Limb (tissue), 2 donors: ENCODE measurements around the gene THAP8.
"Not testable (repeated sequence)": the region's sequence is repeated elsewhere in the genome, so short reads cannot be mapped to it uniquely, and the experiment has no call there.

Source experiments
- DNase-seq, 2 donors: peaks; one replicate each; pipeline ENCODE4 v3.0.0-alpha.2; 2016; ENCODE audit errors: extremely low spot score in 2 of 2

The THAP8 gene

DNA sequence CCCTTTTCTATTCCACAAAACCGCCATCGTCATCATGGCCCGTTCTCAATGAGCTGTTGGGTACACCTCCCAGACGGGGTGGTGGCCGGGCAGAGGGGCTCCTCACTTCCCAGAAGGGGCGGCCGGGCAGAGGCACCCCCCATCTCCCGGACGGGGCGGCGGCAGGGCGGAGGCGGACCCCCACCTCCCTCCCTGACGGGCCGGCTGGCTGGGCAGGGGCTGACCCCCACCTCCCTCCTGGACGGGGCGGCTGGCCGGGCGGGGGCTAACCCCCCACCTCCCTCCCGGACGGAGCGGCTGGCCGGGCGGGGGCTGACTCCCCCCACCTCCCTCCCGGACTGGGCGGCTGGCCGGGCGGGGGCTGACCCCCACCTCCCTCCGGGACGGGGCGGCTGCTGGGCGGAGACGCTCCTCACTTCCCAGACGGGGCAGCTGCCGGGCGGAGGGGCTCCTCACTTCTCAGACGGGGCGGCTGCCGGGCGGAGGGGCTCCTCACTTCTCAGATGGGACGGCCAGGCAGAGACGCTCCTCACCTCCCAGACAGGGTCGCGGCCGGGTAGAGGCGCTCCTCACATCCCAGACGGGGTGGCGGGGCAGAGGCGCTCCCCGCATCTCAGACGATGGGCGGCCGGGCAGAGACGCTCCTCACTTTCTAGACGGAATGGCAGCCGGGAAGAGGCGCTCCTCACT is 14.9 kb upstream of the THAP8 start:
- not testable (repeated sequence) for DNase-seq

DNA sequence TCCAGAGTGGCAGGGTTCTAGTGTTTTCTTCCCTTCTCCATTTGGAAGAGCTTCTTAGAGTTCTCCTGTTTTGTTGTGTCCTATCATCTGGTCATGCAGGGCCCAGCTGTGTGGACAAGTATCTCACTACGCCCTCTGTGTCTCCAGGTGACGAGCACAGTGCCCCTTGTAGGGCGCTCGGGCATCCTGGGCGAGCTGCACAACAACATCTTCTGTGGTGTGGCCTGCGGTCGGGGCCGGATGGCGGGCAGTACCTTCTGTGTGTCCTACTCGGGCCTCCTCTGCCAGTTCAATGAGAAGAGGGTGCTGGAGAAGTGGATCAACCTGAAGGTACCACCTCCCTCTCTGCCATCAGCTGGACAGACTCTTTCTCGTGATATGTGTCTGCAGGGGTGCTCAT is 13.6 kb upstream of the THAP8 start:
- no peak for DNase-seq

DNA sequence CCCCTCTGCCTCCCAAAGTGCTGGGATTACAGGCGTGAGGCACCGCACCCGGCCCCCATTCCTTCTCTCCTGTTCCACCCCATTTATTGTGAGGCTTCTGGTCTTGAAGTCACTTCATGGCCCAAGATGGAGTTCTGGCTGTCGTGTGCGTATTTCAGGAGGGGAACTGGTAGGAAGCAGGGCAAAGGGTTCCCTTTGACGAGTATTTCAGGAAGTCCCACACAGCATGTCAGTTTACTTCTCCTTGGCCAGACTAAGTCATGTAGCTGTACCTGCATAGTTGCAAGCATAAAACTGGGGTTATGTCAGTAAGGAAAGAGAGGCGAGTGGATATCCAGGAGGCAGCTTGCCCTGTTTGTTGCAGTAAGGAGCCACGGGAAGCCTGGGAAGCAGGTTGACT is 10.7 kb upstream of the THAP8 start:
- DNase-seq: no peak

DNA sequence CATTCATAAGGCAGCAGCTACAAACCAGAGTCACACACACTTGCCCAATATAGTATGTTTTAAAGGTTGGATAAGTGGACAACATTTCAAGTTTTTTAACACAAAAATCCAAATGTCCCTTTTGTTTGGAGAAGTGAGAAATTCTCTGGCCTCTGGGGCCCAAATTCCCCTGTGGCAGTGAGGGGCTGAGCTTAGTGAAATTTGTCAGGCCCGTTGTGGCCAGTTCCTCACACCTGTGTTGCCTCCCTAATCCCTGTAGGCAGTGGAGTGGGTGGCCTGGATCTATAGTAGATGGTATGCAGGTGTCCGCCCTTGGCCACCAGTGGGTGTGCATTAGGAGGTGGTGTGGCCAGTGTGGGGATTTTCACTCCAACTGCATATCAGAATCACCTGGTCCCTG is 7.3 kb upstream of the THAP8 start:
- DNase-seq: no peak

DNA sequence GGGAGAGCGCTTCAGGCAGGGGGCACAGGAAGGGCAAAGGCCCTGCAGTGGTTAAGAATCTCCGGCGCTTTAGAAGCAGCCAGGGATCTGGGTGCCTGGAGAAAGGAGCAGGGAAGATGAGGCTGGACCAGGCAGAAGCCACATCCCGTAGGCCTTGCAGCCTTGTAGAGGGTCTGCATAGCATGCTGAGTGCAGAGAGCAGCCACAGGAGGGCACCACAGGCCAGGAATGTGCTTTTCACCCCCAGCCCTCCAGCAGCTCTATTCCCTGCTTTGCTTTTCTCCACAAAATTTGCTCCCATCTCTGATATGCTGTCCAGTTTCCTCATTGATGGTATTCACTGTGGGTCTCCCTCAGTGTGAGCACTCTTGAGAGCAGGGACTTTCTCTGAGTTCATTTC is 6.3 kb upstream of the THAP8 start:
- no peak for DNase-seq

DNA sequence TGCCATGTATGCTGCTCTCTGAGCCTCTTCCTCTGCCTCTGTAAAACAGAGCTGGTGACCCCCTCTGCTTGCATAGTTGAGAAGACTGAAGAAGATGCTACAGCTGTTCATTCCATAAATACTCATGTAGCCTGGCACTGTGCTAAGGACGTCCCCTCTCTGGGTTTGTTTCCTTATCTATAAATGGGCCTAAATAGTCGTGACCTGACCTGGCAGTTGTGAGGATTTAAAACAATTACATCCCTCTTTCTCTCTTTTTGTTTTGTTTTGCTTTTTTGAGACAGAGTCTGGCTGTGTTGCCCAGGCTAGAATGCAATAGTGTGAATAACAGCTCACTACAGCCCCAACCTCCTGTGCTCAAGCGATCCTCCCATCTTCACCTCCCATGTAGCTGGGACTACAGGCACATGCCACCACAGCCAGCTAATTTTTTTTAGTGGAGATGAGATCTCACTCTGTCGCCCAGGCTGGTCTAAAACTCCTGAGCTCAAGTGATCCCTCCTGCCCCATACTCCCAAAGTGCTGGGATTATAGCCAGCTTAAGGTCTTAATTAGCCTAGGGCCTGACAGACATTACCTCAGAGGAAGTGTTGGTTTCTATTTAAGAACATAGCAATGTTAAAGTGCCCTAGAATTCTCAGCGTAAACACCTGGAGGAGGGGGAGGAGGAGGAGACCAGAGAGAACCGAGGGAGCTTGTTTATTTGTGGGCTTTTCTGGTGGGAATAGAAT is 5.3 kb upstream of the THAP8 start:
- no peak for DNase-seq

DNA sequence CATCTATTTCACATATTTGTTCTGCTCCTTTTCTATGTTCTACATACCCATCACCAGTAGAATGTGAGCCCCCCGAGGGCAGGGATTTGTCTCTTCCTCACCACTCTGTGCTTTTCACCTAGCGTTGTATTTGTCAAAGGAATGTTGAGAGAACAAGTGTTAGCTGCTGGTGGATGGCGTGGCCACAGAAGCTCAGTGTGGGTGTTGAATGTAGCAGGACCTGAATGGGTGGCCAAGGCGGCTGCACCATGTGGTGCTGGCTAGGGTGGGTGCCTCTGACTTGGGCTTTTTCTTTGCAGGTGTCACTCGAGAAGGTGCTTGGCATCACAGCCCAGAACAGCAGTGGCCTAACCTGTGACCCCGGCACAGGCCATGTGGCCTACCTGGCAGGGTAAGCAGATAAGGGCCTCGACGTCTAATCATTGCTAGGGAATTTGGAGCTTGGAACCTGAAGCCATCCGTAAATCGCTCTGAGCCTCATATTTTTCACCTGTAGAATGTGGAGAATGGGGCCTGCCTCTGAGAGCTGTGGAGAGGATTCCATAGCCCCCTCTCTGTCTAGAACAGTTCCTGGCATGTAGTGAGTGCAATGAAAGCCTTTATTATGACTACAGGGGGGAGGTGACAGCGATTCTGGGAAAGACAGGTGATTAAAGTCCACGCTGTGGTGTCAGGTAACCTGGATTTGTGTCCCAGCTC is 4.5 kb upstream of the THAP8 start:
- DNase-seq: no peak

DNA sequence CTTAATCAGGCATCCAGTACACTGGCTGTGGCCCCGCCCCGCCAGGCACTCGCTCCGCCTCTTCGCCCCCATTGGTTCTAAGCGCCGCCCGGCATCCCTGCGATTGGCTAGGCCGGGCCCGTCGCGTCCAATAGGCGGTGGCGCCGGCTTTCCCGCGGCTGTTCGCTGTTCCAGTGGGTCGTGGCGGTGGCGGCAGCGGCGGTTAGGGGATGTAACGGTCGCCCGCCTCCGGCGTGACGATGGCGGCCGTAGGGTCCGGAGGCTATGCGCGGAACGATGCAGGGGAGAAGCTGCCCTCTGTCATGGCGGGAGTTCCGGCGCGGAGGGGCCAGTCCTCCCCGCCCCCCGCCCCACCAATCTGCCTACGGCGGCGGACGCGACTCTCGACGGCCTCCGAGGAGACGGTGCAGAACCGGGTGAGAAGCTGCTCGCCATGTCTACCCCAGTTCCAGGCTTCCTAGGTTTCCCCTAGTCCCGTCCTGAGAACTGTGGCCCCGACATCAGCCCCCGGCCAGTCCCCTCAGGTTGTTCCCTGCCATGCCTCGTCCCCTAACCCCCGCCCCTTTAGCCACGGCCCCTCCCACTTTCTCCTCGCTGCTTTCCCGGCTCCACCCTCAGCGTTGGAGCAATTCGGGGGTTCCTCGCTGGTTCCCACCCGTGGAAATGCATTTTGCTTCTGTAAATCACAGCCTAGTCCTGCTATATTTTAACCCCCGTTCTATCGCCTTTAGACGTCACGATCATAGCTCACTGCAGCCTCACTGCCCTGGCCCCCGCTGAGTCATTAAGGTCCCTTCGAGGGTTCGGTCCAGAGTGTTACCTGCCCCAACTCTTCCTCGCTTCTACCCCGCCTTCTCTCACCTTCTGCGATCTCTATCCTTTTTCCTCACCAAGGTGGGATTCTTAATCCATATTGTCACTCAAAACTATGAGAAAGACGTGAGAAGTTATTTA is 925 bp upstream of the THAP8 start, which contains the start of gene WDR62:
WDR62 (plus strand) TSS at position 165 of the 954 bp plus-strand sequence; CDS start at position 240, 75 bp downstream.
- DNase-seq: peak; percentile 95 to 96

DNA sequence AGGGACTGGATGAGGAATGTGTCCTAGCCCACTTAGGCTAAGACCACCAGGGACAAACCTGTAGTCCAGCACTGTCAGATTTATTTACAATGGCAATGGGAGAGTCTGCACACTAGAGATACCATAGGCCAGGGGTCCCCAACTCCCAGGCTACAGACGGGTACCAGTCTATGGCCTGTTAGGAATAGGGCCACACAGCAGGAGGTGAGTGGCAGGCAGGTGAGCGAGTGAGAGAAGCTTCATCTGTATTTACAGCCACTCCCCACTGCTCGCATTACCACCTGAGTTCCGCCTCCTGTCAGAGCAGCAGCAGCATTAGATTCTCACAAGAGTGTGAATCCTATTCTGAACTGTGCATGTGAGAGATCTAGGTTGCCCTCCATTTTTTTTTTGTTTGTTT is 2.4 kb downstream of the THAP8 start:
- DNase-seq: no peak

DNA sequence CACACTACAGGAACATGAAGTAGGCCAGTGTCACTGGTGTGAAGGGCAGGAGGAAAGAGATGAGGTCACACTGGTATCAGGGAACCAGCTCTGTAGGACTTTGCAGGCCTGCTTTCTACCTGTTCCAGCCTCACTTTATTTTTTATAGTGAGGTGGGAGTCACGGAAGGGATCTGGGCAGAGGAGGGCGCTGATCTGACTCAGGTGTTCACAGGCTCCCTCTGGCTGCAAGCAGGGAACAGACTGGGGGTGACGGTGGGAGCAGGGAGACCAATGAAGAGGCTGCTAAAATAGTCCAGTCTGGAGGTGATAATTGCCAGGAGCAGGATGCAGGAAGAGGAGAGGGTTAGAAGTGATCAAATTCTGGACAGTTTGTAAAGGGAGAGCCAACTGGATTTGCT is 2.8 kb downstream of the THAP8 start:
- no peak for DNase-seq

DNA sequence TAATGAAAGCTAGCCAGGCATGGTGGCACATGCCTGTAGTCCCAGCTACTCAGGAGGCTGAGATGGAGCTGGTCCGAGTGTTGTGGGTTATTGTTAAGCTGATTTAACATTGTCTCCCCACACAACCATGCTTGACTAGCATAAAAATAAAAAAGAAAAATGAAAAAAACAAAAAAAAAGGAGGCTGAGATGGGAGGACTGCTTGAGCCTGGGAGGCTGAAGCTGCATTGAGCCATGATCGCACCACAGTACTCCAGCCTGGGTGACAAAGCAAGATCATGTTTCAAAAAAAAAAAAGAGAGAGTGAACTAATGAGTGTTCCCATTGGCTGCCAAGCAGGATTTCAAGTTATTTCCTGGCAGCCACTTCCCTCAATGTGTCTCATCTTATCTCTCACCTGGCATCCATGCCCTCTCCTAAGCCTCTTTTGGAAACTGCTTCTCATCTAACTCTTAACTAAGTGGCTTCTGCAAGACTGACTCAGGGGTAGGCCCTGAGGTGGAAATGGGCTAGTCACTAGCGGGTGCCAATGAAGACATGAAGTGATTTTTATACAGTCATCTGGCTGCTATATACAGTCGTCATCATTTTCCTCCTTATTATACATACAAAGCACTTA is 4.9 kb downstream of the THAP8 start:
- no peak for DNase-seq

DNA sequence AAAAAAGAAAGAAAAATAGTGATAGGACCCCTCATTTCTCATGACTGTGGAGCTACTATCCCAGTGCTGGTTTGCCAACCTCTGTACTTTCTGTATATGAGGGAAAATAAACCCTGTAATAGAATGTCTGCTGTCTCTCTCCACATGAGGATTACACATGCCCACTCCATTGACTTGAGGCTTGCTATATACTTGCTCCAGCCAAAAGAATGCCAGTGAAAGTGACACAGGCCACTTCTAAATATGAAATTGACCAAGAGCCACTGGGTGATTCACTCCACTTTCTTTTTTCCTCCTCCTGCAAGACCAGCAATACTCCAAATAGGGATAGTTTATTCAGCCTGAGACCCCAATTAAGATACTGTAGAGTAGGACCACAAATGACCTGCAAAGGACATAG is 6.2 kb downstream of the THAP8 start:
- no peak for DNase-seq

DNA sequence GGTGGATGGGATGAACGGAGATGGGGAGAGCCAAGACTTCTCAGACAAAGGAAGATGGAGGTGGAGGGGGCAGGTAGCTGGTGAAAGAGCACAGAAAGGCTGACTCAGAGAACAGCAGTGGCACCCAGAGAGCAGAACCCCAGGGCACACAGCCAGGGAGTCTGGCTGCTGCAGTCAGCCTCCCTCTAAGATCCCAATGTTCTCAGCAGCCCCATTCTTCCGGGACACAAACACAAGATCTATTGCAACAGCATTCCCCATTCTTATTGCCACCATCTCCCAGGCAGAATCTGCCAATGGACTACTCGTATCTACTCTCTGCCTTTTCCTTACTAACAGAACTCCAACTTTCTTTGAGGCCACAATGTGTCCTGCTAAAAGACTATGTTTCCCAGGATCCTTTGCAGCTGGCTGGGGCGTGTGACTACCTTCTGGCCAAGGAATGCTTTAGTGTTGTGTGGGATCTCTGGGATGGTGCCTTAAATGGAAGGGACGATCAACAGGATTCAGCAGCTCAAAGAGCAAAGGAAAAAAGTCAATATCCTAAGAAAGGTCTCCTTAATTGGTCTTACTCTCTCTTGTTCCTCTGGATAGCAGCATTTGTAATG is 7.5 kb downstream of the THAP8 start:
- no peak for DNase-seq

DNA sequence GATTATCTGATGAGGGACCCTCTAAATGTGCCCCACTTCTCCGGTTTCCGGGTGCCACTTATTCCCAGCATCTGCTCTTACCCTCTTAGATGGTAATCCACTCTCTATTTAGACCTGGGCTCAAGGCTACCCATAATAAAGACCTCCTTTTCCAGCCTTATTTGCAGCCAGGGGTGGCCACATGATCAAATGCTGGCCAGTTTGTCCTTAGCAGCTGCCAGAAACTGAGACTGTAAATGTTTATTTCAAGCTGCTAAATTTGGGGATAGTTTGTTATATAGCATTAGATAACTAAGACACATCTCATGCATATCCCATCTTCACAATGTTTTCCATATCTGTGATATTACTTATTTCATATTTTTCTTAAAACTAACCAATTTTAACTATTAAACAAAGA is 10.1 kb downstream of the THAP8 start:
- no peak for DNase-seq

DNA sequence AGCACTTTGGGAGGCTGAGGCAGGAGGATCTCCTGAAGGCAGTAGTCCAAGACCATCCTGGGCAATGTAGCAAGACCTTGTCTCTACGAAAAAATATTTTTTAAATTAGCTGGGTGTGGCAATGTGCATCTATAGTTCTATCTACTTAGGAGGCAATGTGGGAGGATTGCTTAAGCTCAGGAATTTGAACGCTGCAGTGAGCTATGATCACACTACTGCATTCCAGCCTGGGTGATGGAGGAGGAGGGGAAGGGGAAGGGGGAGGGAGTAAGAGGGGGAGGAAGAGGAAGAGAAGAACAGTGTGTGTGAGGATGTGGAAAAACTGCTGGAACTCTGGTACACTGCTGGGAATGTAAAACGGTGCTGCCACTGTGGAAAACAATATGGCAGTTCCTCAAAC is 12.3 kb downstream of the THAP8 start:
- DNase-seq: no peak

DNA sequence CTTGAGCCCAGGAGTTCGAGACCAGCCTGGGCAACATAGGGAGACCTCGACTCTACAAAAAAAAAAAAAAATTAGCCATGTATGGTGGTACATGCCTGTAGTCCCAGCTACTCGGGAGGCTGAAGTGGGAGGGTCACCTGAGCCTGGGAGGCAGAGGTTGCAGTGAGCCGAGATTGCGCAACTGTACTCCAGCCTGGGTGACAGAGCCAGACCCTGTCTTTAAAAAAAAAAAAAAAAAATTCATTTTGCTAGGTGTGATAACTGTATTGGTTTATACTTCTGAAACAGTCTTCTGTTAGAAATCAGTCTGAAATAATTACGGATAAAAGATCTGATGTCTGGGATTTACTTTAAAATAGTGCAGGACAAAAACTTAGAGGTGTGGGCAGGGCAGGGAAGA is 13.0 kb downstream of the THAP8 start:
- not testable (repeated sequence) for DNase-seq

DNA sequence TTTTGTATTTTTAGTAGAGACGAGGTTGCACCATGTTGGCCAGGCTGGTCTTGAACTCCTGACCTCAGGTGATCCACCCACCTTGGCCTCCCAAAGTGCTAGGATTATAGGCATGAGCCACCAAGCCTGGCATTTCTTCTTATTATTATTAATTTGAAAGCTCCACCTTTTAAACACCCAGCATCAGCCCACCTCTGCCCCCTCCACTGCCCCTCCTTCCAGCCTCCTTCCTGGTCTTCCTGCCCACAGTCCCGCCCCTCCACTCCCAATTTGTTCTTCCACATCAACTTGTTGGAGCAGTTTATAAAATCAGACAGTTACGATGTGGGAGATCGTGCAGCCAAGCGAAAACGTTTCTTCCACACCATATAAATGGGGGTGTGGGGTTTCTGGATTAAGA is 13.6 kb downstream of the THAP8 start:
- no peak for DNase-seq

DNA sequence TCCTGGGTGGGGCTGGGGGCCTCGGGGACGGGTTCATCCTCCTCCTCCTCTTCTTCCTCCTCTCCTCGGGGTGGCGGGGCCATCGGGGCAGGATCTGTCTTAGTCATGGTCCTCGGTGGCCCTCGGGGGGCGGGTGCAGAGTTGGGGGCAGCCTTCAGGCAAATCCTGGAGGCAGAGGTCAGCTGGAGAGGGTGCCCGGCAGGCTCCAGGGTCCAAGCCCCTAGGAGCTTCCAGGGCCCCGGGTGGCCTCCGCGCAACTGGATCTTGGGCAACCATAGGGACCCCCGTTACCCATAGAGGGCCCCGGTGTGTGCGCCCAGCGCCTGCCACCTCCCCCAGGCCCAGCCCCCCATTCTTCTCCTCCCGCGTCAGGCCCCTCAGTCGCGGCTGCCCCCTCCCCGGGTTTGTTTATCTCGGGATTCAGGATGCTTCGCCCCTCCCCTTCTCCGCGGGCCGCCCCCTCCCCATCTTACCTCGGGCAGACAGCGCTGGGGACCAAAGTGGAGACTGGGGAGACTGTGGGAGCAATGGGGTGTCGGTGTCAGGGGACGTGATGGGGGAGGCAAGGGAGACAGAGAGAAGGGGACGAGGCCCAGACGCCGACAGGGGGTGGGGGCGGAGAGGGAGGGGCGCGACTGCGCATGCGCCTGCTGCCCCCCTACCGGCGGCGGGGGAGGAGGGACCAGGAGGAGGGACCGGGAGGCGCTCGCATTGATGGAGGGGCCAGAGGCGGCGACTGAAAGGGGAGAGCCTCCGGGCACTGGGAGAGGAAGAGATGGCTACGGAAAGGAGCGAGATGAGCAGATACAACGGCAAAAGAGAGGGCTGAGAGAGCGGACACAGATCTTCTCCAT is 21.6 kb downstream of the THAP8 start, which contains the start of gene CLIP3:
CLIP3 (minus strand) TSS at position 623 of the 854 bp plus-strand sequence; CDS start at position 107, 516 bp downstream.
- DNase-seq: peak; percentile 73 to 92

DNA sequence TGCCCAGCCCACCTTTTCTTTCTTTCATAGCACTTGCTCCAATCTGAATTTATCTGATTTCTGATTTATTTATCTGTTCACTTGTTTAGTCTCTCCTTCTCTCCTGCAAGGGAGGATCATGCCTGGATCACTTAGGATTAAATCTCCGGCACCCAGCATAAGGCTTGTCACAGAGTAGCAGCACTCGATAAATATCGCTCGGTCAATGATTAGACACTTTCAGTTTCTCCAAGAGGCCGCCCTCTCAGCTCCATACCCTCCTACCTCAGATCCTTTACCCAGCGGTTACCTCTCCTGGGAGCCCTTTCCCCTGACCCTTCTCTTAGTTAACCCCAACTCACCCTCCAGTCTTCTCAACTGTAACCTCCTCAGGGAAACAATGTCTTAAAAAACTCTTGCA is 22.8 kb downstream of the THAP8 start:
- no peak for DNase-seq
